ENCODE measurements around the gene ADAM20.

GRCh38 chr14:70573050-70573449, 38.2 kb upstream of the ADAM20 start:
- TF ChIP-seq EZH2 (IDR thresholded peaks at IDR 0.05; ENCODE audit: borderline replicate concordance, insufficient read depth, low read depth, low read length, poor library complexity, severe bottlenecking) = no peak
- TF ChIP-seq CTCF (IDR thresholded peaks at IDR 0.05) = no peak
